SU-DHL-6 (cell line): ENCODE measurements around the gene TRAF3IP3.

Source experiments
- EZH2phosphoT487 ChIP-seq: fragments of 200-600 bp; sonication (generic), shearing (Covaris generic); conservative IDR thresholded peaks from 2 replicates; pipeline ENCODE4 v1.6.1; 2018; ENCODE audit warnings: mild to moderate bottlenecking, antibody characterized with exemption, low read length, moderate library complexity, mixed read lengths
- TF ChIP-seq, protein P1 (sequence below): fragments of 200-600 bp; sonication (generic); IDR thresholded peaks from one replicate; pipeline ENCODE4 v1.5.1; 2017; ENCODE audit warnings: antibody characterized with exemption, mild to moderate bottlenecking, low read length, moderate library complexity; ENCODE audit not compliant: insufficient read depth, poor library complexity, severe bottlenecking

GRCh38 chr1:209741889-209742288 lies 14.0 kb upstream of the TRAF3IP3 start:
- TF ChIP-seq, protein P1, sequence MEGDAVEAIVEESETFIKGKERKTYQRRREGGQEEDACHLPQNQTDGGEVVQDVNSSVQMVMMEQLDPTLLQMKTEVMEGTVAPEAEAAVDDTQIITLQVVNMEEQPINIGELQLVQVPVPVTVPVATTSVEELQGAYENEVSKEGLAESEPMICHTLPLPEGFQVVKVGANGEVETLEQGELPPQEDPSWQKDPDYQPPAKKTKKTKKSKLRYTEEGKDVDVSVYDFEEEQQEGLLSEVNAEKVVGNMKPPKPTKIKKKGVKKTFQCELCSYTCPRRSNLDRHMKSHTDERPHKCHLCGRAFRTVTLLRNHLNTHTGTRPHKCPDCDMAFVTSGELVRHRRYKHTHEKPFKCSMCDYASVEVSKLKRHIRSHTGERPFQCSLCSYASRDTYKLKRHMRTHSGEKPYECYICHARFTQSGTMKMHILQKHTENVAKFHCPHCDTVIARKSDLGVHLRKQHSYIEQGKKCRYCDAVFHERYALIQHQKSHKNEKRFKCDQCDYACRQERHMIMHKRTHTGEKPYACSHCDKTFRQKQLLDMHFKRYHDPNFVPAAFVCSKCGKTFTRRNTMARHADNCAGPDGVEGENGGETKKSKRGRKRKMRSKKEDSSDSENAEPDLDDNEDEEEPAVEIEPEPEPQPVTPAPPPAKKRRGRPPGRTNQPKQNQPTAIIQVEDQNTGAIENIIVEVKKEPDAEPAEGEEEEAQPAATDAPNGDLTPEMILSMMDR, result no peak
- no peak for TF ChIP-seq EZH2phosphoT487
